Measurements from ENCODE around the gene IVNS1ABP.
"Not testable (repeated sequence)": the region's sequence is repeated elsewhere in the genome, so short reads cannot be mapped to it uniquely, and the experiment has no call there.

IVNS1ABP gene

GRCh38 chr1:185334182-185334581 is 17.1 kb upstream of the IVNS1ABP start:
- DNase-seq (ENCODE audit: low read depth, low spot score), result no peak

GRCh38 chr1:185328255-185328654 is 11.2 kb upstream of the IVNS1ABP start:
- DNase-seq (ENCODE audit: low read depth, low spot score), result no peak

GRCh38 chr1:185325413-185325812 is 8.4 kb upstream of the IVNS1ABP start:
- DNase-seq (ENCODE audit: low read depth, low spot score), result no peak

DNA sequence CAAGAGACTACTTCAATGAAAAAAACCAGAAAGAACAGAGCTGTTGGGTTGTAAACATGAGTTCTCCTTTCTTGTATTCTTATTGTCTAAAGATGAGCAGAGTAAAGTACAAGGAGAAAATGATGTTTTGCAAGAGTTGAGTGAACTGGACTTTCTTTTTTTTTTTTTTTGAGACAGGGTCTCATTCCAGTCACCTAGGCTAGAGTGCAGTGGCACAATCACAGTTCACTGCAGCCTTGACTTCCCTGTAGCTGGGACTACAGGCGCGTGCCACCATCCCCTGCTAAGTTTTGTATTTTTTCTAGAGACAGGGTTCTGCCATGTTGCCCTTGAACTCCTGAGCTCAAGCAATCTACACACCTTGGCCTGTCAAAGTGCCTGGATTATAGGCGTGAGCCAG is 7.1 kb upstream of the IVNS1ABP start:
- DNase-seq (ENCODE audit: low read depth, low spot score), result no peak

- no peak for DNase-seq (ENCODE audit: low read depth, low spot score)
Measured at GRCh38 chr1:185322636-185323035, 5.6 kb upstream of the IVNS1ABP start.

DNA sequence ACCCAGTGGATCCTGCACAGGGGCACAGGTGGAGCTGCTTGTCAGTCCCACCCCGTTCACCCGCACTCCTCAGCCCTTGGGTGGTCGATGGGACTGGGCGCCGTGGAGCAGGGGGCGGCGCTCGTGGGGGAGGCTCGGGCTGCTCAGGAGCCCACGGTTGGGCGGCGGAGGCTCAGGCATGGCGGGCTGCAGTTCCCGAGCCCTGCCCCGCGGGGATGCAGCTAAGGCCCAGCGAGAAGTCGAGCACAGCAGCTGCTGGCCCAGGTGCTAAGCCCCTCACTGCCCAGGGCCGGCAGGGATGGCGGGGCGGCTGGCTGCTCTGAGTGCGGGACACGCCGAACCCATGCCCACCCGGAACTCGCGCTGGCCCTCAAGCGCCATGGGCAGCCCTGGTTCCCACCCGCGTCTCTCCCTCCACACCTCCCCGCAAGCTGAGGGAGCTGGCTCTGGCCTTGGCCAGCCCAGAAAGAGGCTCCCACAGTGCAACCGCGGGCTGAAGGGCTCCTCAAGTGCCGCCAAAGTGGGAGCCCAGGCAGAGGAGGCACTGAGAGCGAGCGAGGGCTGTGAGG is 4.7 kb upstream of the IVNS1ABP start:
- not testable (repeated sequence) for DNase-seq (ENCODE audit: low read depth, low spot score)

GRCh38 chr1:185321104-185321503 is 4.1 kb upstream of the IVNS1ABP start:
- not testable (repeated sequence) for DNase-seq (ENCODE audit: low read depth, low spot score)

- no peak for DNase-seq (ENCODE audit: low read depth, low spot score)
Measured at GRCh38 chr1:185319139-185319475, 2.1 kb upstream of the IVNS1ABP start.

DNA sequence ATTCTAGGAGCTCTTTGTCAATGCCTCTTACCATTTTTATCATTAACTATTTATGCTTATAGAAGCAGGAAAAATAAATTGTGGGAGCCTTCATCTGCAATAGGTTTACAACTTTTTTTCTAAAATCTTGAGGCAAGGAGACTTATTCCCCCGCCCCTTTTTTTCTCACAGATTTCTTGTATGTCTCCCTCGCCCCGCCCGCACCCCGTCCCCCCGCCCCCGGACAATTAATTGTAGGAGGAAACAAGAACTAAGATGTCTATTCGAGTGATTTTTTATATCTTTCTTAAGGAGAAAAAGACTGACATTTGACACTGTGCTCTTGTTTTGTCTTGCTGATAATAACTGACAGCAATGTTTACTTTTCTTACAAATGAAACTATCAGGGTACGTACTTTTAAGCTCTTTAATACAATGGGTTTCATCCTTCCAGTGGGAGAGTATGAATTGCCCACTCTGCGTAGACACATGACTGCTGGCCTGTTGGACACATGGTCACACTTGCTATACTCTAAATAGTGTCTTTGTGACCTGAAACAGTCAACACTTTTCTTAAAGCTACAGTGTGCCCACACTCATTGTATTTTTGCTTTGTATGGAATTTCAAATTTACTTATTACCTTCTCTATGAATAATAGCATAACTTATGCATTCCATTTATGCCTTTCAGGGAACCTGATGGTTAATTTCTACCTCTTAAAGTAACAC is 1.5 kb upstream of the IVNS1ABP start:
- DNase-seq (ENCODE audit: low read depth, low spot score), result no peak

DNA sequence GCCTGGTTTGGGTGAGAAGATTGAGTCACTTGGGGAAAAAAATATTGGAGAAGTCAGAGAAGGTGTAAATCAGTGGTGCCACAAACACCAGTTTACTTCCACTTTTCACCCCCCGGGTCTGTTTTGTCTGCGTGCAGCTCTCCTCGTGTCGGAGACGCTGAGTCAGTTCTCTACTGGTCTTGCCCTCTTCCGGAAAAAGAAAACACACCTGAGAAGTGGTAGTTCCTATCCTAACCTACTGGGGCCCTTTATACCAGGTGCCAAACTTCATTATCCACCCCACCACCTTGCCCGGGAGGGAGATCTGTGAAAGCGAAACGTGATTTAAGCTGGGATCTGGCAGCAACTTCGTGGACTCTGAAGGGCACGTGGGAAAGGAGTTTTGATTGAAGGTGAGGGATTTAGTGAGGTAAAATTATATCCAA is 855 bp upstream of the IVNS1ABP start:
- DNase-seq (ENCODE audit: low read depth, low spot score), result no peak

GRCh38 chr1:185316163-185317033 is 645 bp downstream of the IVNS1ABP start:
- DNase-seq (ENCODE audit: low read depth, low spot score), result no peak

GRCh38 chr1:185315445-185316071 is 1.5 kb downstream of the IVNS1ABP start:
- DNase-seq (ENCODE audit: low read depth, low spot score), result no peak

- DNase-seq (ENCODE audit: low read depth, low spot score), result no peak
Measured at GRCh38 chr1:185314411-185314810, 2.6 kb downstream of the IVNS1ABP start.

GRCh38 chr1:185312361-185313138 is 4.5 kb downstream of the IVNS1ABP start:
- DNase-seq (ENCODE audit: low read depth, low spot score), result no peak

DNA sequence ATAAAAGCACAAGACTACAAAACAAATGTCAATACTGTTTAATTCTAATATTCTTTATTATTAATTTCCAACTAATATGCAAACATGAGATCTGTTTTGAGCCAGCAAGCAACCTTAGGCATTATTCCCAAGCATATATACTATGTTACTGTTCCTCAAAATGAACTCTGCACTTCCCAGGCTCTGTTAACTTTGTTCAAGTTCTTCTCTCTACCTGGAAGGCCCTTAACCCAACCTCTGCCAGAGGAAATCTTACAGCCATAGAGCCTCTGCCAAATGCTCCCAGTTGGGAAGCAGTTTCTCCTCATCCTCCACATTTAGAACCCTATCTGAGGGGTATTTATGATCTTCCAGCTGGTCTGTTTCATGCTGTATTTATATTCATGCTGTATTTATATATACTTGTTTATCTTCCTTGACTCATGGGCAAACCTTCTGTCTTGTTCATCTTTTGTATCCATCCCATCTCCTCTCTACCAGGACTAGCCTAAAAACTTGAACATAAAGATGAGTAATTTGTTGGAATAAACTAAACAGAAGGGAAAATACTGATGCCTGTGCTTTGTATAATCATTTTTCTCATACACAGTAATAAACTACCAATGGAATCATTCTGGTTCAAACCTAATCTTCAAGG is 5.3 kb downstream of the IVNS1ABP start:
- no peak for DNase-seq (ENCODE audit: low read depth, low spot score)

DNA sequence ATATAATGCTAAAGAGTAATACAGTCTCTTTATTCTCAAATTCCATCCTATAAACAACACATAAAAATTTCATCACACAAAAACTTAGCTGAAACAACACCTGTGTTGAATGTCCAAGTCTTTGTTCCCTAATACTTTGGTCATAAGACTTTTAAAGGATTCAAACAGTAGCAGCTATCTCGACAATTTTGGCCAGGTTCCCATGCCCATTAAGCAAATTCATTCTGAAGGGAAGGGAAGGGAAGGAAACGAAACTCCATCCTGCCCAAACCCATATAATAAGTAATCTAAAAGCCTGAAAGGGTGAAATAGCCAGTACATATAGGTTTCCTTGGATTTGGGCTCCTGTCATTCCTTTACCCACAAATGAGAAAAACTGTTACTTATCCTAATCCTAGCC is 7.5 kb downstream of the IVNS1ABP start:
- DNase-seq (ENCODE audit: low read depth, low spot score), result no peak

DNA sequence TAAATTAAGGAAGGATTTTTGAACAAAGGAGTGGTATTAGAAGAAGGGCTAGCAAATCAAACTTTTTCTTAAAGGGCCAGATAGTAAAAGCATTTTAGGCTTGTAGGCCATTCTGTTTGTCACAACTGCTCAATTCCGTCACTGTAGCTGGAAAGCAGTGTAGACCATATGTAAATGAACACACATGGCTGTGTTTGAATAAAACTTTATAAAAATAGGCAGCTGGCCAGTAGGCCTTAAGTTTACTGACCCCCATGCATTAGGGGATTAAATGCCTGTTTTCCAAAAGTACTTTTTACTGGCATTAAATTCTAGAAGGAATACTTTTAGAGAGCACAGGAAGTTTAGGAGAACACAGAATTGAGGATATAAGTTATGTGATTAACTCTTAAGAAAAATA is 8.9 kb downstream of the IVNS1ABP start:
- DNase-seq (ENCODE audit: low read depth, low spot score), result no peak

DNA sequence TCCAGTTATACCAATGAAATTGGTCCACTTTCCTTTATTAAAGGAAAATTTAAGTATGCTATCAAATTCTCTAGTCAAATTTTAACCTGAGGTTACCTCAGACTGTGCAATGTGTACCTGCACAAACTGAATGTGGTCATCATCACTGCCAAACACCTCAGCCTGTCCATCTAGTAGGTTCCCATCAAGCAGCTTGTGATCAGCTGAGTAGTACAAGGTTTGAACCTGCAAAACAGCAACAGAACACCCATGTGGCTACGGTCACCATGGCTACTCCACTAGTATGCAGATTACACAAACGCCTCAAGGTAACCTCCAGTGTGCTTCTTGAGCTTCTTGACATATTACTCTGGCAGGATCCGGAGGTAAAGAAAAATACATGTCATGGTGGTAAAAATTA is 11.6 kb downstream of the IVNS1ABP start:
- DNase-seq (ENCODE audit: low read depth, low spot score), result no peak

DNA sequence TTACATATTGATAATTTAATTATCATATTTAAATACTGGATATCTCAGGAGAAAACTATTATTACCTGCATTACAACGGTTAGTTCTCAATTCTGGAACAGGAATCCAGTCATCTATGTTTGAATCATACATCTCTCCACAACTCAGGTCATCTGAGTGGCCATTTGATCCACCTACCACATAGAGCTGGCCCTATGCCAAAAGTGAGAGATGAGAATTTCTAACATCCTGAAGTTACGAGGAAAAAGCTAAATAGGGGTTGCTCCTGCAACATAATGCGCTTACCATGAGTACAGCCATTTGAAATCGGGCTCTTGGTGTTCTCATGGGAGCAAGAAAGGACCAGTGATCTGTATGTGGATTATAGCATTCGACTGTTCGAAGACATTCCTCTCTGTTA is 16.9 kb downstream of the IVNS1ABP start:
- DNase-seq (ENCODE audit: low read depth, low spot score), result no peak

DNA sequence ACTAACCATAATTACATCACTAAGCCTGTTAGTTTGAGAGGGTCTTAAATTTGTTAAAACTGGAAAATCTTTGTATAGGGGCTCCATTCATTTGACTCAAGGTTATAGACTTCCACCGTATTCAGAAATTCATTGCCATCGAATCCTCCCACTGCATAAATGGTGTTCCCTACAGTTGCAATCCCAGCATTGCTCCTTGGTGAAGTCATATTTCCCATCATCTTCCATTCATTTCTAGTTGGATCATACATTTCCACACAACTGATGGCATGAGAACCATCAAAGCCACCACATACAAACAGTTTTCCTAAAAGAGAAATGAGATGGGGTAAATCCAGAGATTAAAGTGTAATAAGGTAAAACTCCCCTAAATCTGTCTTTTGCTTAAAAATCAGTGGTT is 19.1 kb downstream of the IVNS1ABP start:
- DNase-seq (ENCODE audit: low read depth, low spot score), result no peak

DNA sequence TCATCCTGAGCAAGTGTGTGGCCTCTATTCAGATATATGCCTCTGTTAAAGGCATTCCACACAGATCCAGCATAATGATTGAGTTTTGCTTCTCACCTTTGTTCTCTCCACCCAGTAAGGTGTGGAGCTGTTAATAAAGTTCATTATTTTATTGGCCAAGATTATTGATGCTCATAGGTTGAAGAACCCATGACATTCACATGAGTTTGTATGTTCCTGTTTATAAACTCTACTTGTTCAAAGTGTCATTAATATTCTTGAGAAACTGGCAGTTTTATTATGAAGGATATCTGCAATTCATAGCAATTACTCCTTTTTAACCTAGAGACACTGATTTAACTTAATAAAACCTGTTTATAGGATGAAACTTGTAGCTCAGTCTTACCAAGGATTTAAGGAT is 22.0 kb downstream of the IVNS1ABP start:
- no peak for DNase-seq (ENCODE audit: low read depth, low spot score)

Measured in iPS DF 19.7 (cell line).